Coronary artery (tissue), 2 donors: Measurements from ENCODE around the gene WASF2.

ENCODE experiments used
- DNase-seq: peaks from one replicate; pipeline ENCODE4 v3.0.0-alpha.2; 2017; ENCODE audit warnings: low spot score
- H3K27ac ChIP-seq, 2 donors: fragments of 200-600 bp; sonication (generic); one replicate each; pipeline ENCODE4 v1.5.1; 2016 to 2019
- H3K4me3 ChIP-seq: fragments of 200-600 bp; sonication (generic); 2 replicates; pipeline ENCODE4 v1.5.1; 2016; ENCODE audit warnings: mild to moderate bottlenecking, moderate library complexity
- CTCF ChIP-seq: fragments of 200-600 bp; sonication (generic); IDR thresholded peaks from one replicate; pipeline ENCODE4 v1.5.1; 2019; ENCODE audit warnings: antibody characterized with exemption

Gene WASF2

DNA sequence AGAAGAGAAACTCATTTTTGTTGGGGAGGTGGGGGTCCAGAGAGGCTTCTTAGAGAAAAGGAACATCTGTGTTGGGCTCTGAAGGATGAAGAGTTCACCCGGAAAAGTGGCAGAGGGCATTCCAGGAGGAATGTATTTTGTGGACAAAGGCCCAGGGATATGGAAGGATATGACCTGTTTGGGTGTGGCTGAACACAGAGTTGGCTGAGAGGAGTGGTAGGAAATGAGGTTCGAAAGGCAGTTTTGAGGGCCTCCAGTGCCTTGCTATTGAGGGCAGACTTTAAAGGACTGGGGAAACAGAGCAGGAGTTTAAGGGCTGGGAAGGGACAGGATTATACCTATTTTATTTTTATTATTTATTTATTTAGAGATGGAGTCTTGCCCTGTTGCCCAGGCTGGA lies 27.3 kb upstream of the WASF2 start:
- Histone ChIP-seq H3K4me3 (no peak overlapping the region), H3K27ac (peak overlapping the region in 1 of 2 donors; percentile 61)
- TF ChIP-seq CTCF = no peak
- no peak for DNase-seq

- no peak overlapping the region for H3K27ac ChIP-seq
- no peak for TF ChIP-seq CTCF
Observed at GRCh38 chr1:27515626-27516025, 25.7 kb upstream of the WASF2 start.

GRCh38 chr1:27513958-27514357 lies 24.0 kb upstream of the WASF2 start:
- Histone ChIP-seq H3K27ac (peak overlapping the region in 1 of 2 donors; percentile 46), H3K4me3 (no peak overlapping the region)
- TF ChIP-seq CTCF = no peak
- no peak for DNase-seq

More at GRCh38 chr1:27515626-27516025, 25.7 kb upstream of the WASF2 start:
- no peak overlapping the region for H3K4me3 ChIP-seq
- no peak for DNase-seq

DNA sequence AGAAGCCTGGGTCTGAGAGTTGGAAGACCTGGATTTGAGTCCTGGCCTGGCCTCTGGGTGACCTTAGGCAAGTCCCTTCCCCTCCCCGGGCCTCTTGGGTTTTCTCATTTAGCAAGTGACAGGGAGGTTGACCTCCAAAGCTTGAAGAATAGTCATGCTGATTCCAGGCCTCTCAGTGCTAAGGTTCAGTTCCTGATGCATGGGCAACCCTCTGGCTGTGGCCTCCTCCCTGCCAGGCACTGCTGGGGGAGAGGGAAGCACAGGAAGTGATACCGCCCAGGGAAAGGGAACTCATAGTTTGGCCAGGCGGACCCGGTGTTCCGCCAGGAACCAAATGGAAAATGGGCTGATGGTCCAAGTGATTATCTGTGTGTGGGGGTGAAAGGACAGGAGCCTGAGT lies 23.6 kb upstream of the WASF2 start:
- TF ChIP-seq CTCF = no peak
- no peak for DNase-seq
- no peak overlapping the region for H3K4me3 ChIP-seq
- H3K27ac ChIP-seq = peak overlapping the region in 1 of 2 donors; percentile 46

DNA sequence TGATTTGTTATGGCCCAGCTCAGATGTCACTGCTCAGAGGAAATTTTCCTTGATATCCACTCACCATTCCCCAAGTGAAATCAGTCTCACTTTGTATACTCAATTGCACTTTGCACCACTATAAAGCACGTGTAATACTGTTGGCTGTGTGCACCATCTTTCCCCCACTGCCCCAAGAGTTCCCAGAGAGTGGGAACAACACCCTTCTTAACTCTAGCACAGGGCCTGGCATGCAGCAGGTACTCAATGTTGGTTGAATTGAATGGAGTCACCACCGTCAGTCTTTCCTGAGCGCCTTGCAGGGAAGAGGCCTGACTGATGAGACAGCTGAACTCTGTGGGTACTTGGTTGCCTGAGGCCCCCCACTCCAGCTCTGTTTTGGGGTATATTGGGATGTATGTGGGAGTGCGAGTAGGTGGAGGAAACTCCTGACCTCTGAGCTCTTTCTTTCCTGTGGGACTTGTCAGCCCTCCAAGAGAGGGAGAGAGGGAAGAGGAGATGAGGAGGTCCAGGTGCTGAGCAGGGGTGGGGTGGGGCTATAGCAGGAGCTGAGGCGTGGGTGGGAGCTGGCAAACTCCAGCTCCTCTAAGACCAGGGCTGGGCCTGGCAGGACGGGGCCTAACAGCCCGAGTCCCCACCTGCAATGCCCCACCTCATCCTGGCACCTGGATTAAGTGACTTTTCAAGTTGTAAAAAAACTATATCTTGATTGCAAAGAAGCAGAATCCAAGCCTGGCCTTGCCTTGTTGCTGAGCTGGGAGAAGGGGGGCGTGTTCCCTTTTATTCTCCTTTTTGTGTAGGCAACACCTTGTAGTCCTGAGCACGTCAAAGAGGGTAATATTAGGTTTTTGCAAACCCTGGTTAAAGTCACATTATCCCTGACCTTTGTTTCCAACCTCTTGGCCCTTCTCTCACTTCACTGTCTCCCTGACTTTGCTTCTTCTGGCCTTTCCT lies 19.4 kb upstream of the WASF2 start:
- peak overlapping the region in 1 of 2 donors; percentile 13 for H3K27ac ChIP-seq
- TF ChIP-seq CTCF = no peak
- H3K4me3 ChIP-seq = no peak overlapping the region
- no peak for DNase-seq

GRCh38 chr1:27507960-27508665 lies 18.1 kb upstream of the WASF2 start:
- no peak for DNase-seq
- H3K27ac ChIP-seq = peak overlapping the region in 1 of 2 donors; percentile 32
- no peak for TF ChIP-seq CTCF
- no peak overlapping the region for H3K4me3 ChIP-seq
